Esophagus muscularis mucosa (tissue), 4 donors: ENCODE measurements around the gene SIT1. TPM values are rescaled to one million over a fixed set of nuclear protein-coding genes. Genes with fewer than 3 reads are reported as not detected.
A peak's percentile ranks its signal among the peaks of the same experiment; 100 is the strongest.

Experiments used
- DNase-seq: peaks from one replicate; pipeline ENCODE4 v3.0.0-alpha.2; 2017; ENCODE audit errors: extremely low spot score
- H3K27ac ChIP-seq, 4 donors: fragments of 200-600 bp; sonication (generic); replicated peaks in 1 of 4; 1 replicate in 3 of 4; 2 replicates in 1 of 4; pipeline ENCODE4 v1.5.1; 2016 to 2019; ENCODE audit warnings: mild to moderate bottlenecking in 1 of 4
- H3K27me3 ChIP-seq, 4 donors: fragments of 200-600 bp; sonication (generic); one replicate each; pipeline versions ENCODE4 v1.5.1 to v1.6.0; 2016 to 2019
- H3K36me3 ChIP-seq, 4 donors: fragments of 200-600 bp; sonication (generic); one replicate each; pipeline ENCODE4 v1.5.1; 2016 to 2019
- H3K4me1 ChIP-seq, 4 donors: fragments of 200-600 bp; sonication (generic); one replicate each; pipeline ENCODE4 v1.5.1; 2016 to 2019
- H3K4me3 ChIP-seq, 4 donors: fragments of 200-600 bp; sonication (generic); 1 replicate in 2 of 4; 2 replicates in 2 of 4; pipeline ENCODE4 v1.5.1; 2016 to 2019; ENCODE audit warnings: mild to moderate bottlenecking in 4 of 4, moderate library complexity in 1 of 4
- H3K9me3 ChIP-seq, 4 donors: fragments of 200-600 bp; sonication (generic); 1 replicate in 3 of 4; 2 replicates in 1 of 4; pipeline ENCODE4 v1.5.1; 2016 to 2019
- CTCF ChIP-seq, 3 experiments: fragments of 200-600 bp in 2 of 3; fragments of 450-650 bp in 1 of 3; sonication (generic) in 2 of 3; IDR thresholded peaks; one replicate each; pipeline ENCODE4 v1.5.1; 2017 to 2019; ENCODE audit warnings: antibody characterized with exemption in 3 of 3, mild to moderate bottlenecking in 2 of 3, moderate library complexity in 1 of 3
- EP300 ChIP-seq: sonication (generic); formaldehyde crosslinking; IDR thresholded peaks from one replicate; pipeline ENCODE4 v1.6.1; 2017; ENCODE audit warnings: antibody characterized with exemption
- POLR2A ChIP-seq: fragments of 450-650 bp; IDR thresholded peaks from one replicate; pipeline ENCODE4 v1.6.1; 2017; ENCODE audit warnings: antibody characterized with exemption, moderate library complexity, mild to moderate bottlenecking, low read depth
- POLR2AphosphoS5 ChIP-seq, 2 donors: sonication (generic); formaldehyde crosslinking; IDR thresholded peaks; one replicate each; pipeline ENCODE4 v1.6.1; 2017; ENCODE audit warnings: antibody characterized with exemption in 2 of 2
- WGBS: methylation state at CpG from one replicate; pipeline ENCODE4 v1.1.5; 2018; 5-methylcytosine and 5-hydroxymethylcytosine counted together
- intact Hi-C: fragments of 100-400 bp; cut with DNase I; formaldehyde crosslinking; loops from one replicate; pipeline ENCODE4 v1.15.1; 2023
- total RNA-seq, 4 donors: library from RNA; depleted of rRNA; stranded (reverse); fragments of >200 nt; gene quantifications; one replicate each; pipeline versions ENCODE4 v1.1.0 to v1.2.1, GENCODE V29; 2016

The SIT1 gene
- total RNA-seq, 4 donors from 2014 or later = 0.40 to 0.83 (median 0.83) TPM; not detected in 1

- Histone ChIP-seq H3K27ac (peak within 1 kb of the TSS; percentile 95 to 99 (median 98)), H3K27me3 (no peaks in the 10 kb centered on the region), H3K4me1 (peaks cover 43 to 61% (median 58%) of the 10 kb centered on the region in 4 donors), H3K36me3 (peaks cover 0 to 20% (median 9%) of the 10 kb centered on the region in 4 donors), H3K9me3 (no peaks in the 10 kb centered on the region), H3K4me3 (peak within 1 kb of the TSS; percentile 68 to 97 (median 82))
- 0% methylated on average over 9 of the region's 67 CpGs for WGBS
- intact Hi-C loops = loop anchor here (2.0 kb wide), 2 partner anchors 32 to 70 kb away; no protein-coding TSS in a partner anchor
- no peak for DNase-seq
- TF ChIP-seq POLR2AphosphoS5 (IDR thresholded peaks at IDR 0.05) (peak in 1 of 2 donors; percentile 79), EP300 (no peak), CTCF (IDR thresholded peaks at IDR 0.05) (peak in 2 of 3 experiments; percentile 38 to 50), POLR2A (peak; percentile 95)
These were observed 7.6 kb upstream of the SIT1 start, which contains the start of gene CCDC107 for GRCh38 chr9:35658137-35658967. Gene CCDC107, plus strand, starts transcription at chr9:35658292. Its CDS starts 88 bp downstream, at chr9:35658380.

DNA sequence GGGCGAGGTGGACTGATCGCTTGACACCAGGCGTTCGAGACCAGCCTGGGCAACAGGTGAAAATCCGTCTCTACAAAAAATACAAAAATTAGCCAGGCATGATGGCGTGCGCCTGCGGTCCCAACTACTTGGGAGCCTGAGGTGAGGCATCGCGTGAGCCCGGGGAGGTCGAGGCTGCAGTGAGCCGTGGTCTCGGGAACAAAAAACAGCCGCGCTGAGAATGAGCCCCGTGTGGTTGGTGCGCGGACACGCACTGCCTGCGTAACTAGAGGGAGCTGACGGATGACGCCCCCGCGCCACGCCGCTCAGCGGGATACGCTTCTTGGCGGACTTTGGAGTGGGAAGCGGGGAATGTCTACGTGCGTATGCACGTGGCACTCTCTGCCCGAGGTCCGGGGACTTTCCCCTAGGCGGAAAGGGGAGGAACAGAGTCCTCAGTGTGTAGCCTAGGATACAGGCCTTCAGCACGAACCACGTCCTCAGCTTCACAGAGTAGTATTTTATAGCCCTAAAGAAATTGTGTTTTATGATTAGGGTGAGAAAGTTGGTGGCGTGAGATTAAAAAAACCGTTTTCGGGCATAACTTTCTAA lies 6.9 kb upstream of the SIT1 start, which contains the start of gene RMRP:
RMRP (minus strand) TSS at position 474 of the 591 bp plus-strand sequence.
- DNase-seq = peak; percentile 99
- peak within 1 kb of the TSS; percentile 95 to 99 (median 98) for H3K27ac ChIP-seq
- intact Hi-C loops = loop anchor here (2.0 kb wide), 2 partner anchors 33 to 71 kb away; no protein-coding TSS in a partner anchor
- H3K9me3 ChIP-seq = no peaks in the 10 kb centered on the region
- H3K27me3 ChIP-seq = no peaks in the 10 kb centered on the region
- peaks cover 43 to 54% (median 51%) of the 10 kb centered on the region in 4 donors for H3K4me1 ChIP-seq
- peaks cover 0 to 20% (median 9%) of the 10 kb centered on the region in 4 donors for H3K36me3 ChIP-seq
- WGBS = 0% methylated on average over 24 of the region's 42 CpGs
- TF ChIP-seq POLR2A (peak; percentile 58), POLR2AphosphoS5 (IDR thresholded peaks at IDR 0.05) (peak in 1 of 2 donors; percentile 99), EP300 (peak; percentile 97), CTCF (IDR thresholded peaks at IDR 0.05) (peak in 2 of 3 experiments; percentile 41 to 53)
- peak within 1 kb of the TSS; percentile 68 to 97 (median 82) for H3K4me3 ChIP-seq

DNA sequence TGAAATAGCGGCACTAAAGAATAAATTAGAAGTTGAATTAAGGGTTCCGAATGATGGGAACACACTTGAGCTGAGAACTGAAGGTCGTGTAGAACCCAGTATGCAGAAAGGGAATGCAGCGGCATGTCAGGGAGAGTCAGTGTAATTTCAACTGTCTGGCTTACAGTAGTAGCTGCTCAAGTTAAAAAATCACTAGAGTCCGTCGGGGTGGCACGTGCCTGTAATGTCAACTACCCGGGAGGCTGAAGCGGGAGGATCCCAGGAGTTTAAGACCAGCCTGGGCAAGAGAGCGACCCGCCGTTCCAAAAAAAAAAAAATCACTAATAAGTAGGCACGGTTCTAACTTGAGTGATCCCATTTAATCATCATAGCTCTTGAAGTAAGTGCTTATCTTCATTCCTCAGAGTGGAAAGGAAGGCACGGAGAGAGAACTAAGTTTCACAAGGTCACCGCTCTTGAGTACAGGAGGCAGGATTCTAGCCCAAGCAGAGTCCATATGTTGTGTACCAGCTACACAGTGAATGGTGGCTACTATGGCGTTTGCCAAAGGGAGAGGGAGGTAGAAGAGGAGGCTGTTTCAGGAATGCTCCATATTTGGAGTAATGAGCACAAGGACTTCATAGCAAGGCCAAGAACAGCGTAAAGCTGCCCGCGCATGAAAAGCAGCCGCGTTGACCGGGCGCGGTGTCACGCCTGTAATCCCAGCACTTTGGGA lies 6.3 kb upstream of the SIT1 start:
- peaks cover 39 to 47% (median 45%) of the 10 kb centered on the region in 4 donors for H3K4me1 ChIP-seq
- peak; percentile 92 for DNase-seq
- peak overlapping the region; percentile 68 to 97 (median 82) for H3K4me3 ChIP-seq
- WGBS = 20% methylated on average over 25 of the region's 25 CpGs
- H3K9me3 ChIP-seq = no peaks in the 10 kb centered on the region
- H3K27me3 ChIP-seq = no peaks in the 10 kb centered on the region
- TF ChIP-seq CTCF (IDR thresholded peaks at IDR 0.05) = no peak
- H3K36me3 ChIP-seq = peaks cover 0 to 20% (median 9%) of the 10 kb centered on the region in 4 donors
- peak overlapping the region; percentile 95 to 99 (median 98) for H3K27ac ChIP-seq
- intact Hi-C loops = no loop called here

GRCh38 chr9:35656348-35656747 lies 5.6 kb upstream of the SIT1 start:
- WGBS = 78% methylated on average over 15 of the region's 17 CpGs
- H3K9me3 ChIP-seq = no peaks in the 10 kb centered on the region
- peak; percentile 82 for DNase-seq

More at GRCh38 chr9:35656348-35656747, 5.6 kb upstream of the SIT1 start:
- peak overlapping the region in 1 of 4 donors; percentile 97 for H3K4me3 ChIP-seq
- H3K36me3 ChIP-seq = peaks cover 0 to 17% (median 9%) of the 10 kb centered on the region in 4 donors
- H3K27me3 ChIP-seq = no peaks in the 10 kb centered on the region
- H3K4me1 ChIP-seq = peaks cover 33 to 41% (median 38%) of the 10 kb centered on the region in 4 donors
- peak overlapping the region; percentile 95 to 99 (median 98) for H3K27ac ChIP-seq
- intact Hi-C loops = no loop called here
- no peak for TF ChIP-seq CTCF (IDR thresholded peaks at IDR 0.05)
- TF ChIP-seq POLR2A = no peak
- TF ChIP-seq POLR2AphosphoS5 (IDR thresholded peaks at IDR 0.05) = no peak
- TF ChIP-seq EP300 = no peak
